Liver (tissue), 9 donors: ENCODE data around the gene BNC2. TPM values are rescaled to one million over a fixed set of nuclear protein-coding genes. Genes with fewer than 3 reads are reported as not detected.

ENCODE experiments used
- DNase-seq: peaks from one replicate; pipeline ENCODE4 v3.0.0-alpha.2; 2017; ENCODE audit warnings: low spot score
- H3K27ac ChIP-seq, 2 donors: one replicate each; pipeline ENCODE4 v1.7.0; 2013; ENCODE audit warnings: inconsistent platforms in 2 of 2, low read length in 2 of 2, control low read depth in 1 of 2, low read depth in 1 of 2, mild to moderate bottlenecking in 1 of 2
- H3K27me3 ChIP-seq, 4 donors: one replicate each; pipeline versions ENCODE4 v1.6.1 to v1.7.0; 2013; ENCODE audit warnings: low read length in 3 of 4, inconsistent platforms in 1 of 4, mild to moderate bottlenecking in 1 of 4, moderate library complexity in 1 of 4; ENCODE audit not compliant: control insufficient read depth in 4 of 4, insufficient read depth in 4 of 4
- H3K36me3 ChIP-seq, 4 donors: one replicate each; pipeline versions ENCODE4 v1.6.1 to v1.7.0; 2013; ENCODE audit warnings: low read length in 3 of 4, mild to moderate bottlenecking in 3 of 4, low read depth in 1 of 4, moderate library complexity in 1 of 4; ENCODE audit not compliant: control insufficient read depth in 4 of 4, insufficient read depth in 3 of 4
- H3K4me1 ChIP-seq, 4 donors: one replicate each; pipeline versions ENCODE4 v1.6.1 to v1.7.0; 2013; ENCODE audit warnings: low read length in 3 of 4, mild to moderate bottlenecking in 3 of 4, moderate library complexity in 1 of 4; ENCODE audit not compliant: control insufficient read depth in 4 of 4, insufficient read depth in 4 of 4
- H3K4me3 ChIP-seq, 3 donors: one replicate each; pipeline versions ENCODE4 v1.6.1 to v1.7.0; 2013; ENCODE audit warnings: low read length in 3 of 3, control low read depth in 1 of 3, low read depth in 1 of 3, mild to moderate bottlenecking in 1 of 3
- H3K9ac ChIP-seq, 2 donors: one replicate each; pipeline ENCODE4 v1.7.0; 2013; ENCODE audit warnings: low read length in 2 of 2, mild to moderate bottlenecking in 2 of 2, moderate library complexity in 2 of 2, control low read depth in 1 of 2, low read depth in 1 of 2
- H3K9me3 ChIP-seq, 4 donors: one replicate each; pipeline versions ENCODE4 v1.6.1 to v1.7.0; 2013; ENCODE audit warnings: low read length in 3 of 4; ENCODE audit not compliant: control insufficient read depth in 4 of 4
- CTCF ChIP-seq: fragments of 150-350 bp; IDR thresholded peaks from 2 replicates; pipeline ENCODE4 v1.5.1; 2017; ENCODE audit warnings: improper control_type of control experiment, low read depth, low read length; ENCODE audit not compliant: missing input control
- EGR1 ChIP-seq, 2 donors: IDR thresholded peaks; 2 replicates each; pipeline ENCODE4 v1.6.1; 2016 to 2018; ENCODE audit warnings: antibody characterized with exemption in 2 of 2, low read depth in 2 of 2
- FOXA1 ChIP-seq: IDR thresholded peaks from 2 replicates; pipeline ENCODE4 v1.6.1; 2016; ENCODE audit warnings: antibody characterized with exemption
- FOXA2 ChIP-seq: IDR thresholded peaks from 2 replicates; pipeline ENCODE4 v1.6.1; 2016; ENCODE audit warnings: antibody characterized with exemption
- GABPA ChIP-seq, 2 donors: IDR thresholded peaks in 1 of 2; conservative IDR thresholded peaks in 1 of 2; 2 replicates each; pipeline ENCODE4 v1.6.1; 2016; ENCODE audit warnings: antibody characterized with exemption in 2 of 2, mild to moderate bottlenecking in 1 of 2, moderate library complexity in 1 of 2
- HNF4A ChIP-seq, 2 donors: conservative IDR thresholded peaks; 2 replicates each; pipeline ENCODE4 v1.6.1; 2016; ENCODE audit warnings: antibody characterized with exemption in 2 of 2, mild to moderate bottlenecking in 2 of 2
- JUND ChIP-seq, 2 donors: IDR thresholded peaks; 2 replicates each; pipeline ENCODE4 v1.6.1; 2016; ENCODE audit warnings: antibody characterized with exemption in 2 of 2
- NR2F2 ChIP-seq: IDR thresholded peaks from 2 replicates; pipeline ENCODE4 v1.6.1; 2016; ENCODE audit warnings: antibody characterized with exemption
- SP1 ChIP-seq: IDR thresholded peaks from 2 replicates; pipeline ENCODE4 v1.6.1; 2018; ENCODE audit warnings: antibody characterized with exemption, mild to moderate bottlenecking
- WGBS: extraction: QIAGEN DNeasy Blood & Tissue Kit; methylation state at CpG from one replicate; pipeline ENCODE4 v1.1.7; 2013; 5-methylcytosine and 5-hydroxymethylcytosine counted together
- polyA plus RNA-seq, 2 donors: library from polyadenylated mRNA; stranded (reverse) in 1 of 2; unstranded in 1 of 2; fragments of 200-250 nt in 1 of 2; fragments of >200 nt in 1 of 2; fragmentation: Nextera tagmentation in 1 of 2; extraction: Ambion mirVana in 1 of 2; gene quantifications; one replicate each; pipeline versions ENCODE4 v1.2.1 to v1.2.3, GENCODE V29; 2013 to 2015
- total RNA-seq, 2 donors: library from RNA; depleted of rRNA; stranded (reverse); fragments of >200 nt; gene quantifications; one replicate each; pipeline ENCODE4 v1.2.3, GENCODE V29; 2014
- TF ChIP-seq, protein P1 (sequence below): IDR thresholded peaks from 2 replicates; pipeline ENCODE4 v1.6.1; 2016; ENCODE audit warnings: antibody characterized with exemption
- TF ChIP-seq, protein P2 (sequence below): IDR thresholded peaks from 2 replicates; pipeline ENCODE4 v1.6.1; 2016; ENCODE audit warnings: antibody characterized with exemption
- TF ChIP-seq, protein P3 (sequence below): IDR thresholded peaks from 2 replicates; pipeline ENCODE4 v1.6.1; 2016; ENCODE audit warnings: antibody characterized with exemption, mild to moderate bottlenecking
- donor health status: healthy.
- donor health status: healthy.
- donor health status: healthy.
- donor health status: healthy.
- donor health status: healthy.

Gene BNC2
- total and polyA plus RNA-seq, 4 donors: 0.07 to 0.67 (median 0.08) TPM

DNA sequence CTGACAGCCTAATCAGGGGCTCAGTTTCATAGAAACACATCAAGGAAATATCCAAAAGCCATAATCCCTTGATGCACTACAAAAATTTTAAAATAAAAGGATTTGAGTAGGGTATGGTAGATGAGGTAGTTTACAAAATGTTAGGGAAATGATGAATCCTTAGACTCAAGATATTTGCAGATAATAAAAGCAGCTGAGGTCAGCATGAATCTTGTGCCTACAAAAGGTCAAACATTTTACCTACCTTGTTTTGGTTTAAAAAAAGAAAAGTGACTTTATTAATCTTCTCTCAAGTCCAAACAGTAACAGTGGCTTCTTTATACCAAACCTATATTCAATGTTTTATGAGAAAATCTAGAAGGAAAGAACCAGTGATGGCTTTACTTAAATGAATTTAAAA, 135.5 kb downstream of the BNC2 start:
- no peak overlapping the region for H3K4me3 ChIP-seq
- no peak overlapping the region for H3K27ac ChIP-seq
- no peaks in the 10 kb centered on the region for H3K4me1 ChIP-seq
- H3K27me3 ChIP-seq: peaks cover 0 to 4% (median 0%) of the 10 kb centered on the region in 4 donors
- no peak for DNase-seq
- H3K9ac ChIP-seq: no peak overlapping the region
- TF ChIP-seq, protein P1, sequence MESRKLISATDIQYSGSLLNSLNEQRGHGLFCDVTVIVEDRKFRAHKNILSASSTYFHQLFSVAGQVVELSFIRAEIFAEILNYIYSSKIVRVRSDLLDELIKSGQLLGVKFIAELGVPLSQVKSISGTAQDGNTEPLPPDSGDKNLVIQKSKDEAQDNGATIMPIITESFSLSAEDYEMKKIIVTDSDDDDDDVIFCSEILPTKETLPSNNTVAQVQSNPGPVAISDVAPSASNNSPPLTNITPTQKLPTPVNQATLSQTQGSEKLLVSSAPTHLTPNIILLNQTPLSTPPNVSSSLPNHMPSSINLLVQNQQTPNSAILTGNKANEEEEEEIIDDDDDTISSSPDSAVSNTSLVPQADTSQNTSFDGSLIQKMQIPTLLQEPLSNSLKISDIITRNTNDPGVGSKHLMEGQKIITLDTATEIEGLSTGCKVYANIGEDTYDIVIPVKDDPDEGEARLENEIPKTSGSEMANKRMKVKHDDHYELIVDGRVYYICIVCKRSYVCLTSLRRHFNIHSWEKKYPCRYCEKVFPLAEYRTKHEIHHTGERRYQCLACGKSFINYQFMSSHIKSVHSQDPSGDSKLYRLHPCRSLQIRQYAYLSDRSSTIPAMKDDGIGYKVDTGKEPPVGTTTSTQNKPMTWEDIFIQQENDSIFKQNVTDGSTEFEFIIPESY: no peak
- no peaks in the 10 kb centered on the region for H3K36me3 ChIP-seq
- H3K9me3 ChIP-seq: no peaks in the 10 kb centered on the region

DNA sequence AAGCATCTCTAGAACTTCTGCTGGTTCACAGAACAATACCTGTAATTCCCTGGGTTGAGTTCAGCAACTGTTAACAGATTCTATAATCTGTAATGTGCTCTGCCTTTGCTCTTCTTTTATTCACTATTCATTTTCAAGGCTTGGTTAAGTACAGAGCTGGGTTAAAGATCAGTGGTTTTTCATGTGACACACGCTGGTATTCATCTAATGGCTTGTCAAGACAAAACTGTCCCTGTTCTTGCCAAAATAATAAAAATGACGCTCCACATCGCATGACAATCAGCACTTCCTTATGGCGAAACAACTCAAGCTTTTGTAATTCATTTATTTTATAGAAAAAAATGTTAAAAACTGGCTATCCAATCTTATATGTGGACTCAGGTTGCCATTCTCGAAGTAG, 137.9 kb downstream of the BNC2 start:
- 83% methylated on average over 5 of the region's 5 CpGs for WGBS

GRCh38 chr9:16730162-16730561, 140.3 kb downstream of the BNC2 start:
- H3K9ac ChIP-seq: no peak overlapping the region
- H3K36me3 ChIP-seq: no peaks in the 10 kb centered on the region
- DNase-seq: no peak
- H3K27ac ChIP-seq: no peak overlapping the region
- no peaks in the 10 kb centered on the region for H3K9me3 ChIP-seq
- WGBS: 37% methylated on average over 5 of the region's 5 CpGs
- H3K4me1 ChIP-seq: peaks cover 0 to 11% (median 9%) of the 10 kb centered on the region in 4 donors
- no peak overlapping the region for H3K4me3 ChIP-seq
- H3K27me3 ChIP-seq: peaks cover 0 to 25% (median 4%) of the 10 kb centered on the region in 4 donors
- TF ChIP-seq EGR1 (IDR thresholded peaks at IDR 0.05; ENCODE audit: low read depth in 2 of 2): no peak
- TF ChIP-seq, protein P2, sequence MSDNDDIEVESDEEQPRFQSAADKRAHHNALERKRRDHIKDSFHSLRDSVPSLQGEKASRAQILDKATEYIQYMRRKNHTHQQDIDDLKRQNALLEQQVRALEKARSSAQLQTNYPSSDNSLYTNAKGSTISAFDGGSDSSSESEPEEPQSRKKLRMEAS: no peak
- TF ChIP-seq, protein P3, sequence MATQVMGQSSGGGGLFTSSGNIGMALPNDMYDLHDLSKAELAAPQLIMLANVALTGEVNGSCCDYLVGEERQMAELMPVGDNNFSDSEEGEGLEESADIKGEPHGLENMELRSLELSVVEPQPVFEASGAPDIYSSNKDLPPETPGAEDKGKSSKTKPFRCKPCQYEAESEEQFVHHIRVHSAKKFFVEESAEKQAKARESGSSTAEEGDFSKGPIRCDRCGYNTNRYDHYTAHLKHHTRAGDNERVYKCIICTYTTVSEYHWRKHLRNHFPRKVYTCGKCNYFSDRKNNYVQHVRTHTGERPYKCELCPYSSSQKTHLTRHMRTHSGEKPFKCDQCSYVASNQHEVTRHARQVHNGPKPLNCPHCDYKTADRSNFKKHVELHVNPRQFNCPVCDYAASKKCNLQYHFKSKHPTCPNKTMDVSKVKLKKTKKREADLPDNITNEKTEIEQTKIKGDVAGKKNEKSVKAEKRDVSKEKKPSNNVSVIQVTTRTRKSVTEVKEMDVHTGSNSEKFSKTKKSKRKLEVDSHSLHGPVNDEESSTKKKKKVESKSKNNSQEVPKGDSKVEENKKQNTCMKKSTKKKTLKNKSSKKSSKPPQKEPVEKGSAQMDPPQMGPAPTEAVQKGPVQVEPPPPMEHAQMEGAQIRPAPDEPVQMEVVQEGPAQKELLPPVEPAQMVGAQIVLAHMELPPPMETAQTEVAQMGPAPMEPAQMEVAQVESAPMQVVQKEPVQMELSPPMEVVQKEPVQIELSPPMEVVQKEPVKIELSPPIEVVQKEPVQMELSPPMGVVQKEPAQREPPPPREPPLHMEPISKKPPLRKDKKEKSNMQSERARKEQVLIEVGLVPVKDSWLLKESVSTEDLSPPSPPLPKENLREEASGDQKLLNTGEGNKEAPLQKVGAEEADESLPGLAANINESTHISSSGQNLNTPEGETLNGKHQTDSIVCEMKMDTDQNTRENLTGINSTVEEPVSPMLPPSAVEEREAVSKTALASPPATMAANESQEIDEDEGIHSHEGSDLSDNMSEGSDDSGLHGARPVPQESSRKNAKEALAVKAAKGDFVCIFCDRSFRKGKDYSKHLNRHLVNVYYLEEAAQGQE: no peak
- no peak for TF ChIP-seq CTCF
- TF ChIP-seq JUND (IDR thresholded peaks at IDR 0.05): no peak
- TF ChIP-seq, protein P1: no peak
- no peak for TF ChIP-seq NR2F2

More for the DNA sequence above, 137.9 kb downstream of the BNC2 start:
- Histone ChIP-seq H3K36me3 (no peaks in the 10 kb centered on the region), H3K4me3 (no peak overlapping the region), H3K27ac (no peak overlapping the region), H3K9me3 (no peaks in the 10 kb centered on the region), H3K27me3 (peaks cover 0 to 19% (median 2%) of the 10 kb centered on the region in 4 donors), H3K9ac (no peak overlapping the region), H3K4me1 (peaks cover 0 to 2% (median 0%) of the 10 kb centered on the region in 4 donors)
- DNase-seq: no peak
- TF ChIP-seq JUND (IDR thresholded peaks at IDR 0.05): no peak
- TF ChIP-seq HNF4A (conservative IDR thresholded peaks at IDR 0.05): no peak
- TF ChIP-seq CTCF: no peak
- TF ChIP-seq NR2F2: no peak
- TF ChIP-seq FOXA2: no peak
- no peak for TF ChIP-seq SP1
- TF ChIP-seq FOXA1: no peak
- no peak for TF ChIP-seq GABPA (IDR thresholded peaks at IDR 0.05 in 1 of 2, conservative IDR thresholded peaks at IDR 0.05 in 1 of 2)
